ENCODE measurements around the gene CXorf38.

- no peak for TF ChIP-seq EZH2 (IDR thresholded peaks at IDR 0.05; ENCODE audit: low read length, unreplicated experiment)
- no peak for TF ChIP-seq CTCF (conservative IDR thresholded peaks at IDR 0.05; ENCODE audit: low read depth, low read length)
Measured at GRCh38 chrX:40623139-40623536, 24.2 kb downstream of the CXorf38 start, which contains the start of gene MPC1L.

All from PC-3 (cell line).